Astrocyte (in vitro differentiated cells and primary cell): ENCODE results near the gene FOXO6. TPM values are rescaled to one million over a fixed set of nuclear protein-coding genes. Genes with fewer than 3 reads are reported as not detected.

ENCODE experiments used
- DNase-seq: peaks from one replicate; pipeline ENCODE4 v3.0.0-alpha.2; 2010; ENCODE audit warnings: low read depth
- FAIRE-seq: peaks from 2 replicates; lab custom pipeline; 2011; peaks lifted over from hg19 to GRCh38; lab: Jason Lieb, UNC
- H2AFZ ChIP-seq: 2 replicates; pipeline ENCODE4 v1.6.0; 2012; ENCODE audit warnings: low read depth, low read length, inconsistent platforms
- H3K27ac ChIP-seq: 2 replicates; pipeline ENCODE4 v1.5.1; 2011; ENCODE audit warnings: low read depth, low read length, inconsistent platforms
- H3K27me3 ChIP-seq: 2 replicates; pipeline ENCODE4 v1.6.0; 2011; ENCODE audit warnings: low read length, inconsistent platforms; ENCODE audit not compliant: insufficient read depth
- H3K36me3 ChIP-seq: 2 replicates; pipeline ENCODE4 v1.5.1; 2011; ENCODE audit warnings: low read length, inconsistent platforms; ENCODE audit not compliant: insufficient read depth
- H3K4me1 ChIP-seq: 2 replicates; pipeline ENCODE4 v1.5.1; 2011; ENCODE audit warnings: low read length, inconsistent platforms; ENCODE audit not compliant: insufficient read depth
- H3K4me2 ChIP-seq: 2 replicates; pipeline ENCODE4 v1.6.0; 2012; ENCODE audit warnings: low read length, inconsistent platforms
- H3K4me3 ChIP-seq: 2 replicates; pipeline ENCODE4 v1.5.1; 2011; ENCODE audit warnings: low read depth, mild to moderate bottlenecking, low read length, inconsistent platforms; ENCODE audit not compliant: insufficient read depth
- H3K79me2 ChIP-seq: 2 replicates; pipeline ENCODE4 v1.6.0; 2012; ENCODE audit warnings: mild to moderate bottlenecking, low read length, inconsistent platforms; ENCODE audit not compliant: insufficient read depth
- H3K9ac ChIP-seq: 2 replicates; pipeline ENCODE4 v1.6.0; 2012; ENCODE audit warnings: mild to moderate bottlenecking, low read length, inconsistent platforms
- H3K9me3 ChIP-seq: 2 replicates; pipeline ENCODE4 v1.5.1; 2012; ENCODE audit warnings: low read depth, mild to moderate bottlenecking, low read length, inconsistent platforms; ENCODE audit not compliant: insufficient read depth
- H4K20me1 ChIP-seq: 2 replicates; pipeline ENCODE4 v1.6.0; 2012; ENCODE audit warnings: low read length, inconsistent platforms; ENCODE audit not compliant: insufficient read depth
- H3K27ac Mint-ChIP-seq: one replicate; pipeline ENCODE4 v1.8.0; 2021; ENCODE audit warnings: mild to moderate bottlenecking, mixed read lengths; ENCODE audit not compliant: unreplicated experiment
- H3K27me3 Mint-ChIP-seq: one replicate; pipeline ENCODE4 v1.8.0; 2021; ENCODE audit warnings: low read depth, mixed read lengths; ENCODE audit not compliant: unreplicated experiment
- H3K36me3 Mint-ChIP-seq: one replicate; pipeline ENCODE4 v1.8.0; 2021; ENCODE audit warnings: low read depth, mixed read lengths; ENCODE audit not compliant: unreplicated experiment
- H3K4me1 Mint-ChIP-seq: one replicate; pipeline ENCODE4 v1.8.0; 2021; ENCODE audit warnings: low read depth, mixed read lengths; ENCODE audit not compliant: unreplicated experiment
- H3K4me3 Mint-ChIP-seq: one replicate; pipeline ENCODE4 v1.8.0; 2021; ENCODE audit warnings: mild to moderate bottlenecking, moderate library complexity, mixed read lengths; ENCODE audit not compliant: unreplicated experiment
- H3K9me3 Mint-ChIP-seq: one replicate; pipeline ENCODE4 v1.8.0; 2021; ENCODE audit warnings: mild to moderate bottlenecking, mixed read lengths; ENCODE audit not compliant: unreplicated experiment
- EZH2 ChIP-seq: IDR thresholded peaks from 2 replicates; pipeline ENCODE4 v1.6.1; 2012; ENCODE audit warnings: mild to moderate bottlenecking, low read length, inconsistent platforms; ENCODE audit not compliant: insufficient read depth
- total RNA-seq: library from RNA; stranded (reverse); gene quantifications from 2 replicates; pipeline ENCODE4 v1.2.1, GENCODE V29; 2021
- TF ChIP-seq, protein P1 (sequence below): IDR thresholded peaks from 2 replicates; pipeline ENCODE4 v1.5.1; 2011; ENCODE audit warnings: low read depth, mild to moderate bottlenecking, inconsistent platforms, low read length, moderate library complexity; ENCODE audit not compliant: insufficient read depth

The FOXO6 gene
- total RNA-seq, 1 donor from 2014 or later = 1.2 TPM

DNA sequence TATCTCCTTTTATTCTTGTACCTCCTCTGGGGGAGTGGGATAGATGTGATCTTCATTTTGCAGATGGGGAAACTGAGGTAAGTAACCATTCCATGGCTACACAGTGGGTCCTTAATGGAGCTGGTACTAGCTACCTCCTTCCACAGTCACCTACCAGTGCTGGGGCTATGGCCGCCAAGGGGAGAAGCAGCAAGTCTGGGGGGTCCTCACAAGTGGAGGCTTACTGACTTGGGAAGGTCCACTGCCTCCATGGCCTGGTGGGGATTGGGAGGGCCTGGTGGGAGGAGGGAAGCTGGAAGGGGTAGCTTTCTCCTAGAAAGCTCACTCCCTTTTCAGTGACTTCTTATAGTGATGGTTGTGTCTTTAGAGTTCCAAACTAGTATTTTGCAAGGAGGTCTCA, 5.9 kb upstream of the FOXO6 start:
- Mint-ChIP-seq H3K4me1 (peaks cover 27% of the 10 kb centered on the region), H3K36me3 (no peaks in the 10 kb centered on the region), H3K4me3 (no peak overlapping the region), H3K9me3 (peaks cover 3% of the 10 kb centered on the region), H3K27me3 (peaks cover 42% of the 10 kb centered on the region), H3K27ac (no peak overlapping the region)
- FAIRE-seq (no peak), DNase-seq (no peak)
- no peak overlapping the region for H3K4me2 ChIP-seq
- no peaks in the 10 kb centered on the region for H3K9me3 ChIP-seq
- H4K20me1 ChIP-seq = no peaks in the 10 kb centered on the region
- H3K36me3 ChIP-seq = no peaks in the 10 kb centered on the region
- no peaks in the 10 kb centered on the region for H3K27me3 ChIP-seq
- H3K4me1 ChIP-seq = peaks cover 30% of the 10 kb centered on the region
- H2AFZ ChIP-seq = no peak overlapping the region
- no peak overlapping the region for H3K27ac ChIP-seq
- no peak for TF ChIP-seq EZH2
- TF ChIP-seq, protein P1, sequence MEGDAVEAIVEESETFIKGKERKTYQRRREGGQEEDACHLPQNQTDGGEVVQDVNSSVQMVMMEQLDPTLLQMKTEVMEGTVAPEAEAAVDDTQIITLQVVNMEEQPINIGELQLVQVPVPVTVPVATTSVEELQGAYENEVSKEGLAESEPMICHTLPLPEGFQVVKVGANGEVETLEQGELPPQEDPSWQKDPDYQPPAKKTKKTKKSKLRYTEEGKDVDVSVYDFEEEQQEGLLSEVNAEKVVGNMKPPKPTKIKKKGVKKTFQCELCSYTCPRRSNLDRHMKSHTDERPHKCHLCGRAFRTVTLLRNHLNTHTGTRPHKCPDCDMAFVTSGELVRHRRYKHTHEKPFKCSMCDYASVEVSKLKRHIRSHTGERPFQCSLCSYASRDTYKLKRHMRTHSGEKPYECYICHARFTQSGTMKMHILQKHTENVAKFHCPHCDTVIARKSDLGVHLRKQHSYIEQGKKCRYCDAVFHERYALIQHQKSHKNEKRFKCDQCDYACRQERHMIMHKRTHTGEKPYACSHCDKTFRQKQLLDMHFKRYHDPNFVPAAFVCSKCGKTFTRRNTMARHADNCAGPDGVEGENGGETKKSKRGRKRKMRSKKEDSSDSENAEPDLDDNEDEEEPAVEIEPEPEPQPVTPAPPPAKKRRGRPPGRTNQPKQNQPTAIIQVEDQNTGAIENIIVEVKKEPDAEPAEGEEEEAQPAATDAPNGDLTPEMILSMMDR = no peak
- no peak overlapping the region for H3K4me3 ChIP-seq
- H3K79me2 ChIP-seq = no peaks in the 10 kb centered on the region
- no peak overlapping the region for H3K9ac ChIP-seq

DNA sequence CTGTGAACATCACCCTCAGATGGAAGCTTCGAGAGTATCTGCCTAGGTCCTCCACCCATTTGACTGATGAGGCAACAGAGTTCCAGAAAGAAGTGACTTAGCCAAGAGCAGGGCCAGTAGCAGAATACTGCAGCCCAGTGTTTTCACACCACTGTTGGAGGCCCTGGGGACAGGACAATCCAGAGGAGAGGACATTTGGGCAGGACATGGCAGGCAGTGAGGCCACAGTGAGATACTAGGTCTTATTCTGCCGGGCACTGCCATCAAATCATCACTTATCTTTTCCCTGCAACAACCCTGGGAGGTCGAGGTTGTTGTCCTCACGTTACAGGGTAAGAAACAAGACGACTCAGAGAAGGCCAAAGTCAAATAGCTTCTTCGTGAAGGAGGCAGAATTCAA, 5.5 kb upstream of the FOXO6 start:
- Histone ChIP-seq H4K20me1 (no peaks in the 10 kb centered on the region), H3K4me3 (no peak overlapping the region), H3K79me2 (no peaks in the 10 kb centered on the region), H3K4me1 (peaks cover 33% of the 10 kb centered on the region), H3K27ac (no peak overlapping the region), H2AFZ (no peak overlapping the region), H3K4me2 (no peak overlapping the region), H3K9me3 (no peaks in the 10 kb centered on the region), H3K36me3 (no peaks in the 10 kb centered on the region), H3K27me3 (no peaks in the 10 kb centered on the region), H3K9ac (no peak overlapping the region)
- DNase-seq (no peak), FAIRE-seq (no peak)
- H3K27me3 Mint-ChIP-seq = peaks cover 42% of the 10 kb centered on the region
- TF ChIP-seq, protein P1 = no peak
- no peak for TF ChIP-seq EZH2
- H3K36me3 Mint-ChIP-seq = no peaks in the 10 kb centered on the region
- peaks cover 3% of the 10 kb centered on the region for H3K9me3 Mint-ChIP-seq
- no peak overlapping the region for H3K4me3 Mint-ChIP-seq
- peaks cover 28% of the 10 kb centered on the region for H3K4me1 Mint-ChIP-seq
- H3K27ac Mint-ChIP-seq = no peak overlapping the region

DNA sequence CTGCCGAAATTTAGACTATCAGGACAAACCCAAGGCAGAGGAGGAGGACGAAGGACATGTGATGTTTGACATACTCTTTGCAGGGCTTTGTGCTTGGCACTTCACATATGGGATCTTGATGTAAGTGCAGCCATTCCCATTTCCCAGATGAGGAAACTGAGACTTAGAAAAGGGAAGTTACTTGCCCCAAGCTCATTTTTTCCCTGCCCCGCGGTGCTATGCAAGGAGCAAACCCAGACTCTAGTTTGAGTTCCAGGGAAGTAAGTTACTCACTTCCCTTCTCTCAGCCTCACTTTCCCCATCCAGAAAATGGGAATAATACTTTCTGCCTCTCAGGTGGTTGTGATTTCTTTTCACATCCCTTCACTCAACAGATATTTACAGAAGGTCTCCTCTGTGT, 4.5 kb upstream of the FOXO6 start:
- Mint-ChIP-seq H3K36me3 (no peaks in the 10 kb centered on the region), H3K27ac (no peak overlapping the region)
- no peak for FAIRE-seq

More for the DNA sequence above, 4.5 kb upstream of the FOXO6 start:
- DNase-seq = no peak
- no peak overlapping the region for H2AFZ ChIP-seq
- no peak overlapping the region for H3K4me2 ChIP-seq
- Mint-ChIP-seq H3K4me3 (no peak overlapping the region), H3K9me3 (peaks cover 3% of the 10 kb centered on the region), H3K4me1 (peaks cover 28% of the 10 kb centered on the region), H3K27me3 (peaks cover 38% of the 10 kb centered on the region)
- H3K36me3 ChIP-seq = no peaks in the 10 kb centered on the region
- H4K20me1 ChIP-seq = no peaks in the 10 kb centered on the region
- no peak overlapping the region for H3K4me3 ChIP-seq
- no peak overlapping the region for H3K9ac ChIP-seq
- H3K9me3 ChIP-seq = no peaks in the 10 kb centered on the region
- H3K79me2 ChIP-seq = no peaks in the 10 kb centered on the region
- no peaks in the 10 kb centered on the region for H3K27me3 ChIP-seq
- TF ChIP-seq EZH2 = no peak
- TF ChIP-seq, protein P1 = no peak
- no peak overlapping the region for H3K27ac ChIP-seq
- H3K4me1 ChIP-seq = peaks cover 34% of the 10 kb centered on the region
